GM08714 (cell line): Measurements from ENCODE around the gene DHX29.

ENCODE experiments used
- H3K4me3 ChIP-seq: fragments of 200-500 bp; sonication (Bioruptor generic); 2 replicates; pipeline ENCODE4 v1.5.1; 2014; ENCODE audit warnings: mild to moderate bottlenecking, low read length, inconsistent platforms
- ZNF274 ChIP-seq: IDR thresholded peaks from 2 replicates; pipeline ENCODE4 v1.6.1; 2012; ENCODE audit warnings: mild to moderate bottlenecking, low read depth, low read length

The DHX29 gene, protein sequence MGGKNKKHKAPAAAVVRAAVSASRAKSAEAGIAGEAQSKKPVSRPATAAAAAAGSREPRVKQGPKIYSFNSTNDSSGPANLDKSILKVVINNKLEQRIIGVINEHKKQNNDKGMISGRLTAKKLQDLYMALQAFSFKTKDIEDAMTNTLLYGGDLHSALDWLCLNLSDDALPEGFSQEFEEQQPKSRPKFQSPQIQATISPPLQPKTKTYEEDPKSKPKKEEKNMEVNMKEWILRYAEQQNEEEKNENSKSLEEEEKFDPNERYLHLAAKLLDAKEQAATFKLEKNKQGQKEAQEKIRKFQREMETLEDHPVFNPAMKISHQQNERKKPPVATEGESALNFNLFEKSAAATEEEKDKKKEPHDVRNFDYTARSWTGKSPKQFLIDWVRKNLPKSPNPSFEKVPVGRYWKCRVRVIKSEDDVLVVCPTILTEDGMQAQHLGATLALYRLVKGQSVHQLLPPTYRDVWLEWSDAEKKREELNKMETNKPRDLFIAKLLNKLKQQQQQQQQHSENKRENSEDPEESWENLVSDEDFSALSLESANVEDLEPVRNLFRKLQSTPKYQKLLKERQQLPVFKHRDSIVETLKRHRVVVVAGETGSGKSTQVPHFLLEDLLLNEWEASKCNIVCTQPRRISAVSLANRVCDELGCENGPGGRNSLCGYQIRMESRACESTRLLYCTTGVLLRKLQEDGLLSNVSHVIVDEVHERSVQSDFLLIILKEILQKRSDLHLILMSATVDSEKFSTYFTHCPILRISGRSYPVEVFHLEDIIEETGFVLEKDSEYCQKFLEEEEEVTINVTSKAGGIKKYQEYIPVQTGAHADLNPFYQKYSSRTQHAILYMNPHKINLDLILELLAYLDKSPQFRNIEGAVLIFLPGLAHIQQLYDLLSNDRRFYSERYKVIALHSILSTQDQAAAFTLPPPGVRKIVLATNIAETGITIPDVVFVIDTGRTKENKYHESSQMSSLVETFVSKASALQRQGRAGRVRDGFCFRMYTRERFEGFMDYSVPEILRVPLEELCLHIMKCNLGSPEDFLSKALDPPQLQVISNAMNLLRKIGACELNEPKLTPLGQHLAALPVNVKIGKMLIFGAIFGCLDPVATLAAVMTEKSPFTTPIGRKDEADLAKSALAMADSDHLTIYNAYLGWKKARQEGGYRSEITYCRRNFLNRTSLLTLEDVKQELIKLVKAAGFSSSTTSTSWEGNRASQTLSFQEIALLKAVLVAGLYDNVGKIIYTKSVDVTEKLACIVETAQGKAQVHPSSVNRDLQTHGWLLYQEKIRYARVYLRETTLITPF (N-terminal part only)

DNA sequence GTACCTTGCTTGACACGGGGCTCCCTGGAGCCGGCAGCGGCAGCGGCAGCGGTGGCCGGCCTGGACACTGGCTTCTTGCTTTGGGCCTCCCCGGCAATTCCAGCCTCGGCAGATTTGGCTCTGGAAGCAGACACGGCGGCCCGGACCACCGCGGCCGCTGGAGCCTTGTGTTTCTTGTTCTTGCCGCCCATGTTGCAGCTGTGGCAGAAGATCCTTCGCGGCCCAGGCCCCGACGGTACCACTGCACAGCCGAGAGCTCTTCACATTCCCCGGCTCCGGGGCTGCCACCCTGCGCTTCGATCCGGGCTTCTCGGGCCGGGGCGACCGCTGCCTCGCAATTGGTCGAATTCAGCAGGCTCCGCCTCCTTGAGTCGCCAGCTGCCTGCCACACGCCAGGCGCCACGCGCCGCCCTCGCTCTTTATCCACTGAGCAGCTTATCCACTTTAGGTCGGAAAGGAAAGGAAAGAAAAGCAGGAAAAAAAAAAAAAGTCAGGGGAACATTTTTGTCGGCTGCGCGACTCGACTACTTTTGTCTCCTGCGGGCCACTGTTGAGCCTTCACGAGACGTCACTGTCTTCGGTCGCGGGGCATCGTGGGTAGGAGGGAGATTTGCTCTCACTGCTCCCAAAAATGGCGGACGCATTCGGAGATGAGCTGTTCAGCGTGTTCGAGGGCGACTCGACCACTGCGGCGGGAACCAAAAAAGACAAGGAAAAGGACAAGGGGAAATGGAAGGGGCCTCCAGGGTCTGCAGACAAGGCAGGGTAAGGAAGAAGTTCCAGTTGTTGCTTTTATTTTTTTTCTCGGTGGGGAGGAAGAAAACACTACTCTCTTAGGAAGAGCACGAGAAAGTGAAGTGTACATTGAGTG lies at the start of gene DHX29, which contains the start of gene MTREX:
Gene DHX29, minus strand, starts transcription at position 312 of the 871 bp plus-strand sequence. Its CDS starts 121 bp downstream, at position 191.
Gene MTREX, plus strand, starts transcription at position 607 of the 871 bp plus-strand sequence. Its CDS starts 25 bp downstream, at position 632.
- H3K4me3 ChIP-seq: peak within 1 kb of the TSS; percentile 99
- TF ChIP-seq ZNF274: no peak

DNA sequence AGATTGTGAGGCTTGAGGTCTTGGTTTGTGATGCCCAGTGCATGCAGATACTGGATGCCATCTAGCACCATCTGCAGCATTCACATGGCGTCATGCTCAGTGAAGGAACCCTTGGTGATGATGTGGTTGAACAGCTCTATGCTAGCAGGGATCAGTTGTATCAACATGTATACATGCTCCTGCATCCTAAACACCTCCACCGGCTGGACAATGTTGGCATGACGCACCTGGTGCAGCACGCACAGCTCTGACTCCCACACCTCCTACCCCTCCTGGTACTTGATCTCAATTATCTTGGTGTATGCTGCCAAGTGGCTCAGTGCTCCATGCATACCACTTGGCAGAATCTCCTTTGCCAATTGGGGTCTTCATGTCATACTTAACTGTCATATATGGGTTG lies 49.4 kb upstream of the DHX29 start:
- no peak overlapping the region for H3K4me3 ChIP-seq
- no peak for TF ChIP-seq ZNF274

DNA sequence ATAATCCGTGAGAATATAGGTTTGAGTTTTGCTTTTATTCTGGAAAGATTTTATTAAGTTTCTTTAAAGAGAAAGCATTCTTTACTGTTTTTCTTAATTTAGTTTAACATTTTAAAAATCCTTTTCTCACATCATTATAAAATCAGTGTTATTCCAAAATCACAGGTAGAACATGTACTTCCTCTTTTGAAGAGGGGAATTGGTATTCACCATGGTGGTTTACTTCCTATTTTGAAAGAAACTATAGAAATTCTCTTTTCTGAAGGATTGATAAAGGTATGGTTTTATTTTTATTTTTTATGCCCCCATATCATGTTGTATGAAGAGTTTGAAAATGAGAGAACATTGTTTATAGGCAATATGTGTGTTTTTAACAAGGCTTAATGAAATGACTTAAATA lies 43.3 kb upstream of the DHX29 start:
- TF ChIP-seq ZNF274: no peak

DNA sequence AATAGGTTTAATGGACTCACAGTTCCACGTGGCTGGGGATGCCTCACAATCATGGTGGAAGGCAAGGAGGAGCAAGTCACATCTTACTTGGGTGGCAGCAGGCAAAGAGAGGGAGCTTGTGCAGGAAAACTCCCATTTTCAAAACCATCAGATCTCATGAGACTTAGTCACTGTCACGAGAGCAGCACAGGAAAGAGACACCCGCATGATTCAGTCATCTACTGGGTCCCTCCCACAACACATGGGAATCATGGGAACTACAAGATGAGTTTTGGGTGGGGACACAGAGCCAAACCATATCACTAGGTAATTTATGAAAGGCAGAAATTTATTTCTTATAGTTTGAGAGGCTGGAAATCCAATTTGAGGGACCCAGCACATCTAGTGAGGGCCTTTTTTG lies 40.3 kb upstream of the DHX29 start:
- H3K4me3 ChIP-seq: no peak overlapping the region
- TF ChIP-seq ZNF274: no peak

More for the DNA sequence above, 43.3 kb upstream of the DHX29 start:
- no peak overlapping the region for H3K4me3 ChIP-seq

DNA sequence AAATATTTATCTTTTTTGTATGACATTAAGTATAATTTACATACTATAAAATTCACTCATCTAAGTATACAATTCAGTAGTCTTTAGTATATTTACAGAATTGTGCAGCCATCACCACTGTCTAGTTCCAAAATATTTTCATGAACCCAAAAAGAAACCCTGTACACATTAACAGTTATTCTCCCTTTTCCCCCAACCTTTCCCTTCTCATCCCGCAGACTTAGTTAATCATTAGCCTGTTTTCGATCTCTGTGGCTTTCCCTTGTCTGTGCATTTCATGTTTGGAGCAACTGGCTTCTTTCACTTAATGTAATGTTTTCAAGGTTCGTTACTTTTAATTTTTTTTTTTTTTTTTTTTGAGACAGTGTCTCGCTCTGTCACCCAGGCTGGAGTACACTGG lies 37.8 kb upstream of the DHX29 start:
- H3K4me3 ChIP-seq: no peak overlapping the region
- TF ChIP-seq ZNF274: no peak

DNA sequence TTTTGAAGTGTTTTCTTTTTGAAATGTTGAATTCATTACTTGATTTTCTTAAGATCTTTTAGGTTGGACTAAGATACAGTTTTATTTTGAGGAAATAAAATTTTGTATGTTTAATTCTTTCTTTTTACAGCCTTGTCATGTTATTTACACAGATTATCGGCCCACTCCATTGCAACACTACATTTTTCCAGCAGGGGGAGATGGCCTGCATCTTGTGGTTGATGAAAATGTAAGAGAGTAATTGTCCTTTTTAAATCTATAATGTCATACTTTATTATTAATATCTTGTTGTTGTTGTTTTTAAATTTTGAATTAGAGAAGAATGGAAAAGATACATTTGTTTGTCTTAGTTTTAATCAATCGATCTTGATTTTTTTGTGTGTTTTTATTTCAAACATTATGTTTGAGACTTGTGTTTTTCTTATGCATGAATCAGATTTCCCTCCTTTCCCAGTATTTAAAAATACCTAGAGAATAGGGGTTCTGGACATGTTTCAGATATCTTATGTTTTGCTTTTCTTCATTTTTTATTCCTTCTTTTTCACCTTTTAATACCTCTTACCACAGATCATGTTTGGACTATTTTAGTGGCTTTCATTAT lies 37.0 kb upstream of the DHX29 start:
- H3K4me3 ChIP-seq: no peak overlapping the region
- no peak for TF ChIP-seq ZNF274

DNA sequence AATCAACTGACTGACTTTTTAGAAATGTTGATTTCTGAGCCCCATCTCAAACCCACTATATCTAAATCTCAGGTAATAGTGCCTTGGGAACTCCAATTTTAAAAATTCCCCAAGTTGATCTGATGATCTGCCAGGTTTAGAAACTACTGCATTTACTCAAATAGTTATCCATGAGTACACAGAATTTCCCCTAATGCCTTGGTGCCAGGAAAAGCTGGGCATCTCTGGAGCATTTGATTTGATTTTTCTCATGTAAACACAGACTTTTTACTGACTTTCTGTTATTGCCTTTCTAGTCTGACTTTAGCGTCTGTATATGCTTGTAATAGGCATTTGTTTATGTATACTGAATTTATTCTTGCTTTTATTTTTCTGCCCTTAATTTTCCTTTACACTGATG lies 36.1 kb upstream of the DHX29 start:
- TF ChIP-seq ZNF274: no peak
- no peak overlapping the region for H3K4me3 ChIP-seq

DNA sequence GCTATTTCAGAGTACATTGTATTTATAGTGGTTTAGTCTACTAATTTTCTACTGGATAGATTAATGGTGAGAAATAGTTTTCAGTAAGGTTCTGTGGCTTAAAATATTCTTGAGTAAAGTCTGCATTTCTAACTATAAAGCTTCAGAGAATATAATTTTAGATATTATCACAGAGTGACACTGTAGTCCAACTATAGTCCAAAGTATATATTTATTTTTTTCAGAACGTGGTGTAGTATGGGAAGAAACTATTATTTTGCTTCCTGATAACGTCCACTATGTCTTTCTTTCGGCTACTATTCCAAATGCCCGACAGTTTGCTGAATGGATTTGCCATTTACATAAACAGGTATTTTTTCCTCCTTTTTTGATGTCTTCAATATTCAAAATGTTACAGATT lies 35.6 kb upstream of the DHX29 start:
- no peak overlapping the region for H3K4me3 ChIP-seq
- no peak for TF ChIP-seq ZNF274

DNA sequence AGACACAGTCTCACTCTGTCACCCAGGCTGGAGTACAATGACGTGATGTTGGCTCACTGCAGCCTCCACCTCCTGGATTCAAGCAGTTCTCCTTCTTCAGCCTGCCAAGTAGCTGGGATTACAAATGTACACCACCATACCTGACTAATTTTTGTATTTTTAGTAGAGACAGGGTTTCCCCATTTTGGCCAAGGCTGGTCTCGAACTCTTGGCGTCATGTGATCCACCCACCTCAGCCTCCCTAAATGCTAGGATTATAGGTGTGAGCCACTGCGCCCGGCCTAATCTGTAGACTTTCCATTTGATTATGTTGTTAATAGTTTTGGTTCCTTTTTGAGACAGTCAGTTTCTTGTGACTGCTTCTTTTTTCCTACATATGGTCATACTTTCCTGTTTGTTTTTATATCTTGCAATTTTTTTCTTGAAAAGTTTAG lies 31.3 kb upstream of the DHX29 start:
- no peak for TF ChIP-seq ZNF274

DNA sequence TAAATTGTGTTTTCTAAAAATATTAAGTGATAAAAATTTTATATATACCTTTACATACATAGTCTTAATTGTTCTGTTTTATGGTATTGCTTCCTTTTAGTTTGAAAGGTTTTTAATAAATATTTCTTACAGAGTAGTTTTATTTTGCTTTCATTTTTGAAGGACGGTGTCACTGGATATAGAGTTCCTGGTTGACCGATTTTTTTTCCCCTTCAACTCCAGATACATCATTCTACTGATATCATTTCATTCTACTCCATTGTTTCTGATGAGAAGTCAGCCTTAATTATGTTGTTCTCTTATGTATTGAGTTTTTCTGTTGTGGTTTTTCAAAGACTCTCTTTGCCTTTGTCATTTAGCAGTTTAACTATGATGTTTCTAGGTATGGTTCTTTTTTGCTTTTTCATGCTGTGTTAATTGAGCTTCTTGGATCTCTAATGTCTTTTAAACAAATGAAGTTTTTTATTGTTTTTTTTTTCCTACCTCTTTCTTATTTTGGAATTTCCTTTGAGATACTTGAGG lies 30.7 kb upstream of the DHX29 start:
- no peak overlapping the region for H3K4me3 ChIP-seq
- TF ChIP-seq ZNF274: no peak

More for the DNA sequence above, 31.3 kb upstream of the DHX29 start:
- no peak overlapping the region for H3K4me3 ChIP-seq

DNA sequence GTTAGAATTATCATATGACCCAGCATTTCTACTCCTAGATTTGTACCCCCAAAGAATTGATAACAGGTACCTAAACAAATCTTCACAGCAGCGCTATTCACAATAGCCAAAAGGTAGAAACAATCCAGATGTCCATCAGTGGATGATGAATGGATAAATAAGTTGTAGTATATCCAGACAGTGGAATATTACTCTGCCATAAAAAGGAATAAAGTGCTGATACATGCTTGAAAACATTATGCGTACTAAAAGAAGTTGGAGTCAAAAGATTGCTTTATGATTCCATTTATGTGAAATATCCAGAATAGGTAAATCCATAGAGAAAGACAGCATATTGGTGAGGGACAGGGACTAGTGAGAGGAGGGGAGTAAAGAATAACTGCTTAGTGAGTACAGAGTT lies 26.3 kb upstream of the DHX29 start:
- no peak overlapping the region for H3K4me3 ChIP-seq
- TF ChIP-seq ZNF274: no peak

DNA sequence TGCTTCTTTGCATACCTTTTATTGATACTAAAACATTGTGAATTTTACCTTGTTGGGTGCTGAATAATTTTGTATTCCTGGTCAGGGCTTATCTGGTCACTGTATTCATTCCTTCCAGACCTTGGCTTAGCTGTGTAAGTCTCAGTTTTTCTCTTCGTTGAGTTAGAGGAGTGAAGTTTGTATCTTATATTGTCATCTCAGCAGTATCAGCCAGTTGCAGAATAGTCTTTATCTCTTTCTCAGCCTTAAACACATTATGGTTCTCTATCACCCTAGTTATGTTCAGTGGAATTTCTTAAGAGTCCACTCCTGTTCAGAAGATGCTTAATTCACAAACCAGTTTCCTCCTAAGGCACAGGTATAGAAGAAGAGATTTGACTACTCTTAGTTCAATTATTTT lies 25.5 kb upstream of the DHX29 start:
- TF ChIP-seq ZNF274: no peak
- H3K4me3 ChIP-seq: no peak overlapping the region

DNA sequence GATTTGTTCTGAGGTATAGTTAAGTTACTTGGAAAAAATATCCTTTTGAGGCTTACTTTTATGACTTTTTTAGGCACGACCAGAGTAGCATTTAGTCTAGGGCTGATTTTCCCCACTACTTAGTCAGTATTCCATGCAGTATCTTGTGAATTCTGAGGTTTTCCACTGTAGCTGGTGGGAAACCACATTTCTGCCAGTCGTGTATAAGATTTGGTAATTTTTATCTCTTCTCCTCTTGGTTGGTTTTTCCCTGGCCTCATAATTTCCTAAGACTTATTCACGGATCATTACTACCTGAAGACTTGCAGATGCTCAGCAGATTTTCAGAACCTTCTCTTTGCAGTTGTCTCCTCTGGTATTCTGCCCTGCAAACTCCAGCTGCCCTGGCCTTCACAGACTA lies 23.8 kb upstream of the DHX29 start:
- TF ChIP-seq ZNF274: no peak
- no peak overlapping the region for H3K4me3 ChIP-seq
